Neuronal stem cell (in vitro differentiated cells): Measurements from ENCODE around the gene NELFCD.

Experiments
- DNase-seq: peaks from one replicate; pipeline ENCODE4 v3.0.0-alpha.2; 2013; ENCODE audit warnings: low spot score
- H2AFZ ChIP-seq: one replicate; pipeline ENCODE4 v1.6.1; 2013; ENCODE audit warnings: mild to moderate bottlenecking, low read length, inconsistent platforms
- H2AK5ac ChIP-seq: 2 replicates; pipeline ENCODE4 v1.6.1; 2013; ENCODE audit warnings: low read depth, mild to moderate bottlenecking, inconsistent platforms, low read length, moderate library complexity, mixed read lengths
- H2BK120ac ChIP-seq: 2 replicates; pipeline ENCODE4 v1.6.1; 2013; ENCODE audit warnings: low read depth, mild to moderate bottlenecking, inconsistent platforms, low read length, moderate library complexity, mixed read lengths
- H2BK12ac ChIP-seq: one replicate; pipeline ENCODE4 v1.6.1; 2013; ENCODE audit warnings: low read length, inconsistent platforms
- H2BK15ac ChIP-seq: 2 replicates; pipeline ENCODE4 v1.6.1; 2013; ENCODE audit warnings: mild to moderate bottlenecking, low read length, inconsistent platforms, mixed read lengths
- H2BK5ac ChIP-seq: one replicate; pipeline ENCODE4 v1.6.1; 2013; ENCODE audit warnings: inconsistent platforms, mild to moderate bottlenecking, low read length, moderate library complexity
- H3K14ac ChIP-seq: one replicate; pipeline ENCODE4 v1.6.1; 2013; ENCODE audit warnings: low read length, inconsistent platforms
- H3K18ac ChIP-seq: 2 replicates; pipeline ENCODE4 v1.6.1; 2013; ENCODE audit warnings: low read length, inconsistent platforms
- H3K23ac ChIP-seq: 2 replicates; pipeline ENCODE4 v1.6.1; 2013; ENCODE audit warnings: low read depth, mild to moderate bottlenecking, mixed read lengths, low read length, inconsistent platforms; ENCODE audit not compliant: poor library complexity
- H3K27ac ChIP-seq: replicated peaks from 3 replicates; pipeline ENCODE4 v1.5.1; 2013; ENCODE audit warnings: low read length, inconsistent platforms
- H3K27me3 ChIP-seq, 3 experiments: 2 replicates each; pipeline ENCODE4 v1.6.1; 2013; ENCODE audit warnings: low read length in 3 of 3, mild to moderate bottlenecking in 2 of 3, inconsistent platforms in 1 of 3, low read depth in 1 of 3, mixed read lengths in 1 of 3, moderate library complexity in 1 of 3; ENCODE audit not compliant: control insufficient read depth in 3 of 3, insufficient read depth in 3 of 3
- H3K36me3 ChIP-seq, 2 donors: replicated peaks in 1 of 2; 2 replicates each; pipeline ENCODE4 v1.6.1; 2013; ENCODE audit warnings: low read length in 2 of 2; ENCODE audit not compliant: control insufficient read depth in 2 of 2, insufficient read depth in 2 of 2
- H3K4ac ChIP-seq: 2 replicates; pipeline ENCODE4 v1.6.1; 2013; ENCODE audit warnings: inconsistent platforms, mild to moderate bottlenecking, low read length, moderate library complexity
- H3K4me1 ChIP-seq, 2 donors: 1 replicate in 1 of 2; 2 replicates in 1 of 2; pipeline ENCODE4 v1.6.1; 2013; ENCODE audit warnings: low read length in 2 of 2, low read depth in 1 of 2; ENCODE audit not compliant: control insufficient read depth in 2 of 2, insufficient read depth in 1 of 2
- H3K4me2 ChIP-seq: one replicate; pipeline ENCODE4 v1.6.1; 2013; ENCODE audit warnings: mild to moderate bottlenecking, low read length, inconsistent platforms; ENCODE audit not compliant: insufficient read depth, poor library complexity, severe bottlenecking
- H3K4me3 ChIP-seq, 2 donors: 2 replicates each; pipeline ENCODE4 v1.5.1; 2013; ENCODE audit warnings: low read length in 2 of 2, mild to moderate bottlenecking in 2 of 2, inconsistent platforms in 1 of 2, moderate library complexity in 1 of 2
- H3K79me1 ChIP-seq: one replicate; pipeline ENCODE4 v1.6.1; 2013; ENCODE audit warnings: low read depth, mild to moderate bottlenecking, inconsistent platforms, low read length, moderate library complexity
- H3K9ac ChIP-seq: one replicate; pipeline ENCODE4 v1.6.1; 2013; ENCODE audit warnings: mild to moderate bottlenecking, low read depth, low read length, inconsistent platforms; ENCODE audit not compliant: poor library complexity
- H3K9me3 ChIP-seq, 2 donors: replicated peaks in 1 of 2; 2 replicates each; pipeline versions ENCODE3 to v1.6.1; 2013; ENCODE audit warnings: low read length in 2 of 2, mild to moderate bottlenecking in 2 of 2, inconsistent platforms in 1 of 2, low read depth in 1 of 2, mixed read lengths in 1 of 2, moderate library complexity in 1 of 2; ENCODE audit not compliant: control insufficient read depth in 2 of 2, insufficient read depth in 1 of 2
- H4K8ac ChIP-seq: one replicate; pipeline ENCODE4 v1.6.1; 2013; ENCODE audit warnings: low read depth, mild to moderate bottlenecking, inconsistent platforms, low read length, moderate library complexity
- H4K91ac ChIP-seq: one replicate; pipeline ENCODE4 v1.6.1; 2013; ENCODE audit warnings: low read length, low read depth, mild to moderate bottlenecking, inconsistent platforms; ENCODE audit not compliant: poor library complexity
- WGBS, 2 donors: extraction: QIAGEN DNeasy Blood & Tissue Kit; methylation state at CpG; one replicate each; pipeline ENCODE4 v1.1.7; 2013; ENCODE audit warnings: missing lambda C conversion rate in 2 of 2, mixed read lengths in 1 of 2; ENCODE audit not compliant: insufficient read length in 2 of 2, insufficient replicate concordance in 1 of 2; ENCODE audit errors: extremely low coverage in 2 of 2; 5-methylcytosine and 5-hydroxymethylcytosine counted together

The NELFCD gene

GRCh38 chr20:58971429-58971828 lies 9.6 kb upstream of the NELFCD start:
- H3K79me1 ChIP-seq = no peaks in the 10 kb centered on the region
- peaks cover 0 to 3% (median 0%) of the 10 kb centered on the region in 3 experiments for H3K27me3 ChIP-seq
- no peak overlapping the region for H3K27ac ChIP-seq
- H3K4me2 ChIP-seq = no peak overlapping the region
- no peak overlapping the region for H3K18ac ChIP-seq
- no CpG with 5 or more reads among the region's 6 CpGs for WGBS, 2 donors
- H4K8ac ChIP-seq = no peak overlapping the region
- H2BK12ac ChIP-seq = no peak overlapping the region
- H3K14ac ChIP-seq = no peak overlapping the region
- H3K9me3 ChIP-seq = peaks cover 0 to 3% of the 10 kb centered on the region in 2 donors
- H2BK5ac ChIP-seq = no peak overlapping the region
- no peak overlapping the region for H2AFZ ChIP-seq
- H2AK5ac ChIP-seq = no peak overlapping the region
- H3K4me3 ChIP-seq = peak overlapping the region in 1 of 2 donors; percentile 30
- no peak overlapping the region for H3K9ac ChIP-seq
- no peaks in the 10 kb centered on the region for H3K36me3 ChIP-seq
- no peak overlapping the region for H3K4ac ChIP-seq
- no peak overlapping the region for H2BK15ac ChIP-seq
- H4K91ac ChIP-seq = no peak overlapping the region
- no peak for DNase-seq
- H3K23ac ChIP-seq = no peak overlapping the region
- H2BK120ac ChIP-seq = no peak overlapping the region
- H3K4me1 ChIP-seq = peaks cover 0 to 4% of the 10 kb centered on the region in 2 donors

- Histone ChIP-seq H2BK12ac (no peak overlapping the region), H3K4me2 (no peak overlapping the region), H3K36me3 (no peaks in the 10 kb centered on the region), H2AK5ac (no peak overlapping the region), H4K91ac (no peak overlapping the region), H3K18ac (no peak overlapping the region), H3K23ac (no peak overlapping the region), H3K4me1 (no peaks in the 10 kb centered on the region), H3K4ac (no peak overlapping the region), H2BK15ac (no peak overlapping the region), H3K9me3 (peaks cover 0 to 3% of the 10 kb centered on the region in 2 donors), H3K9ac (no peak overlapping the region), H2BK5ac (no peak overlapping the region), H3K79me1 (no peaks in the 10 kb centered on the region), H2BK120ac (no peak overlapping the region), H2AFZ (no peak overlapping the region), H3K27me3 (peaks cover 0 to 4% (median 0%) of the 10 kb centered on the region in 3 experiments), H3K4me3 (no peak overlapping the region), H3K27ac (no peak overlapping the region), H4K8ac (no peak overlapping the region), H3K14ac (no peak overlapping the region)
- no CpG with 5 or more reads among the region's 4 CpGs for WGBS, 2 donors
- no peak for DNase-seq
Measured at GRCh38 chr20:58973179-58973578, 7.9 kb upstream of the NELFCD start.

- no peak overlapping the region for H3K18ac ChIP-seq
- no peak overlapping the region for H3K9ac ChIP-seq
- H3K14ac ChIP-seq = no peak overlapping the region
- peaks cover 0 to 9% (median 0%) of the 10 kb centered on the region in 3 experiments for H3K27me3 ChIP-seq
- no peak overlapping the region for H3K4ac ChIP-seq
- no peak overlapping the region for H3K4me3 ChIP-seq
- H2BK120ac ChIP-seq = no peak overlapping the region
- H3K4me1 ChIP-seq = no peaks in the 10 kb centered on the region
- no peaks in the 10 kb centered on the region for H3K79me1 ChIP-seq
- WGBS, 2 donors = no CpG with 5 or more reads among the region's 3 CpGs
- H2BK15ac ChIP-seq = no peak overlapping the region
- no peak overlapping the region for H4K8ac ChIP-seq
- H3K9me3 ChIP-seq = peaks cover 0 to 3% of the 10 kb centered on the region in 2 donors
- no peak overlapping the region for H3K23ac ChIP-seq
- H2AFZ ChIP-seq = no peak overlapping the region
- no peak overlapping the region for H3K4me2 ChIP-seq
- no peak overlapping the region for H2BK12ac ChIP-seq
- no peak overlapping the region for H2BK5ac ChIP-seq
- no peaks in the 10 kb centered on the region for H3K36me3 ChIP-seq
- DNase-seq = no peak
- no peak overlapping the region for H2AK5ac ChIP-seq
- H4K91ac ChIP-seq = no peak overlapping the region
- H3K27ac ChIP-seq = no peak overlapping the region
Measured at GRCh38 chr20:58973866-58974265, 7.2 kb upstream of the NELFCD start.

GRCh38 chr20:58975353-58975752 lies 5.7 kb upstream of the NELFCD start:
- H2BK12ac ChIP-seq = no peak overlapping the region
- no peak overlapping the region for H4K8ac ChIP-seq
- no peaks in the 10 kb centered on the region for H3K4me1 ChIP-seq
- no peak for DNase-seq
- H3K9me3 ChIP-seq = peaks cover 0 to 3% of the 10 kb centered on the region in 2 donors
- no peak overlapping the region for H2BK120ac ChIP-seq
- no peak overlapping the region for H2AFZ ChIP-seq
- H4K91ac ChIP-seq = no peak overlapping the region
- no peak overlapping the region for H3K4me3 ChIP-seq
- H3K79me1 ChIP-seq = no peaks in the 10 kb centered on the region
- no peaks in the 10 kb centered on the region for H3K36me3 ChIP-seq
- no peak overlapping the region for H3K4me2 ChIP-seq
- H3K27ac ChIP-seq = no peak overlapping the region
- H3K9ac ChIP-seq = no peak overlapping the region
- H2AK5ac ChIP-seq = no peak overlapping the region
- no peak overlapping the region for H2BK15ac ChIP-seq
- no peak overlapping the region for H3K23ac ChIP-seq
- H3K27me3 ChIP-seq = peaks cover 0 to 9% (median 0%) of the 10 kb centered on the region in 3 experiments
- no peak overlapping the region for H2BK5ac ChIP-seq
- H3K4ac ChIP-seq = no peak overlapping the region
- no peak overlapping the region for H3K18ac ChIP-seq
- no peak overlapping the region for H3K14ac ChIP-seq
- no CpG with 5 or more reads among the region's 1 CpG for WGBS, 2 donors
